ENCODE results near the gene SARNP. TPM values are rescaled to one million over a fixed set of nuclear protein-coding genes. Genes with fewer than 3 reads are reported as not detected.

SARNP gene
- total RNA-seq, 1 donor from 2014 or later, result 266 TPM

DNA sequence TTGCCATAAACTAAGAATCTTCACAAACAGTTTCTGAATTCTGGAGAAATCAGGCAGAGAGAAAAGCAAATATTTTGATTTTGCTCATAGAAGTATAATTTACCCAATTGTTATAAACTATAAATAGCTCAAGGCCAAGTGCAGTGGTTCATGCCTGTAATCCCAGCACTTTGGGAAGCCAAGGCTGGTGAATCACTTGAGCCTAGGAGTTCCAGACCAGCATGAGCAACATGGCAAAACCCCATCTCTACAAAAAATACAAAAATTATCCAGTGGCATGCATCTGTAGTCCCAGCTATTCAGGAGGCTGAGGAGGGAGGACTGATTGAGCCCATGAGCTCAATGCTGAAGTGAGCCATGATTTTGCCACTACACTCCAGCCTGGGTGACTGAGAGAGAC is 44.8 kb upstream of the SARNP start:
- no peaks in the 10 kb centered on the region for H3K4me1 Mint-ChIP-seq
- H2AFZ ChIP-seq (replicated peaks), result no peak overlapping the region
- no peak overlapping the region for H3K4me3 ChIP-seq
- H3K9ac ChIP-seq, result no peak overlapping the region
- no peaks in the 10 kb centered on the region for H3F3A ChIP-seq (ENCODE audit: low read depth)
- no peaks in the 10 kb centered on the region for H3K79me2 ChIP-seq (ENCODE audit: low read depth)
- no peaks in the 10 kb centered on the region for H3K4me1 ChIP-seq
- no peaks in the 10 kb centered on the region for H3K36me3 Mint-ChIP-seq
- no peak overlapping the region for H3K4me3 Mint-ChIP-seq
- H3K27me3 ChIP-seq, result no peaks in the 10 kb centered on the region
- H3K27me3 Mint-ChIP-seq (ENCODE audit: insufficient read depth, low read depth), result no peaks in the 10 kb centered on the region
- no peak for DNase-seq (ENCODE audit: low spot score)
- TF ChIP-seq, protein P1, sequence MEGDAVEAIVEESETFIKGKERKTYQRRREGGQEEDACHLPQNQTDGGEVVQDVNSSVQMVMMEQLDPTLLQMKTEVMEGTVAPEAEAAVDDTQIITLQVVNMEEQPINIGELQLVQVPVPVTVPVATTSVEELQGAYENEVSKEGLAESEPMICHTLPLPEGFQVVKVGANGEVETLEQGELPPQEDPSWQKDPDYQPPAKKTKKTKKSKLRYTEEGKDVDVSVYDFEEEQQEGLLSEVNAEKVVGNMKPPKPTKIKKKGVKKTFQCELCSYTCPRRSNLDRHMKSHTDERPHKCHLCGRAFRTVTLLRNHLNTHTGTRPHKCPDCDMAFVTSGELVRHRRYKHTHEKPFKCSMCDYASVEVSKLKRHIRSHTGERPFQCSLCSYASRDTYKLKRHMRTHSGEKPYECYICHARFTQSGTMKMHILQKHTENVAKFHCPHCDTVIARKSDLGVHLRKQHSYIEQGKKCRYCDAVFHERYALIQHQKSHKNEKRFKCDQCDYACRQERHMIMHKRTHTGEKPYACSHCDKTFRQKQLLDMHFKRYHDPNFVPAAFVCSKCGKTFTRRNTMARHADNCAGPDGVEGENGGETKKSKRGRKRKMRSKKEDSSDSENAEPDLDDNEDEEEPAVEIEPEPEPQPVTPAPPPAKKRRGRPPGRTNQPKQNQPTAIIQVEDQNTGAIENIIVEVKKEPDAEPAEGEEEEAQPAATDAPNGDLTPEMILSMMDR (IDR thresholded peaks at IDR 0.05), result no peak
- no peak for TF ChIP-seq EZH2phosphoT487 (IDR thresholded peaks at IDR 0.05)
- no peak for TF ChIP-seq EZH2 (IDR thresholded peaks at IDR 0.05)
- no peaks in the 10 kb centered on the region for H3K36me3 ChIP-seq
- peaks cover 11% of the 10 kb centered on the region for H3K9me3 Mint-ChIP-seq
- H3K4me2 ChIP-seq, result no peak overlapping the region
- H3K27ac Mint-ChIP-seq, result no peak overlapping the region
- no peak overlapping the region for H3K27ac ChIP-seq
- H4K20me1 ChIP-seq (ENCODE audit: low read depth), result no peaks in the 10 kb centered on the region
- no peaks in the 10 kb centered on the region for H3K9me3 ChIP-seq (ENCODE audit: low read depth)

DNA sequence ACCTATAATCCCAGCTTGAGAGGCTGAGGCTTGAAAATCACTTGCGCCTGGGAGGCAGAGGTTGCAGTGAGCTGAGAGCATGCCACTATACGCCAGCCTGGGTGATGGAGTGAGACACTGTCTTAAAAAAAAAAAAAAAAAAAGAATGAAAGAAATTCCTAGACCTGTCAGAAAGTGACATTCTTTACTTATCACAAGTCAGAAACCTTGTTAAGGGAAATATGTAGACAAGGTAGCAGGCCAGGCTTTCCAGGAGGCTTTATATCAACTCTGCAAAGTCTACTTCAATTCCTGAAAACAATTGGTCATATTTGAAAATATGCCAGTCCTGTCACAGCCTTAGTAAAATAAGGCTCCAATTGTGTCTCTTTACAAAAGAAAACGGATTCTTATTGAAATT is 44.3 kb upstream of the SARNP start:
- Histone ChIP-seq H3K79me2 (ENCODE audit: low read depth) (no peaks in the 10 kb centered on the region), H3K4me3 (no peak overlapping the region), H3K4me2 (no peak overlapping the region), H3K4me1 (no peaks in the 10 kb centered on the region), H3K36me3 (no peaks in the 10 kb centered on the region), H3K9me3 (ENCODE audit: low read depth) (no peaks in the 10 kb centered on the region), H3K27ac (no peak overlapping the region), H3K27me3 (no peaks in the 10 kb centered on the region), H2AFZ (replicated peaks) (no peak overlapping the region), H3F3A (ENCODE audit: low read depth) (no peaks in the 10 kb centered on the region), H4K20me1 (ENCODE audit: low read depth) (no peaks in the 10 kb centered on the region), H3K9ac (no peak overlapping the region)
- no peaks in the 10 kb centered on the region for H3K36me3 Mint-ChIP-seq
- H3K4me1 Mint-ChIP-seq, result no peaks in the 10 kb centered on the region
- DNase-seq (ENCODE audit: low spot score), result no peak
- H3K27me3 Mint-ChIP-seq (ENCODE audit: insufficient read depth, low read depth), result no peaks in the 10 kb centered on the region
- H3K9me3 Mint-ChIP-seq, result peaks cover 11% of the 10 kb centered on the region
- no peak overlapping the region for H3K27ac Mint-ChIP-seq
- H3K4me3 Mint-ChIP-seq, result no peak overlapping the region
- TF ChIP-seq EZH2 (IDR thresholded peaks at IDR 0.05) (no peak), EZH2phosphoT487 (IDR thresholded peaks at IDR 0.05) (no peak)
- TF ChIP-seq, protein P1 (IDR thresholded peaks at IDR 0.05), result no peak

DNA sequence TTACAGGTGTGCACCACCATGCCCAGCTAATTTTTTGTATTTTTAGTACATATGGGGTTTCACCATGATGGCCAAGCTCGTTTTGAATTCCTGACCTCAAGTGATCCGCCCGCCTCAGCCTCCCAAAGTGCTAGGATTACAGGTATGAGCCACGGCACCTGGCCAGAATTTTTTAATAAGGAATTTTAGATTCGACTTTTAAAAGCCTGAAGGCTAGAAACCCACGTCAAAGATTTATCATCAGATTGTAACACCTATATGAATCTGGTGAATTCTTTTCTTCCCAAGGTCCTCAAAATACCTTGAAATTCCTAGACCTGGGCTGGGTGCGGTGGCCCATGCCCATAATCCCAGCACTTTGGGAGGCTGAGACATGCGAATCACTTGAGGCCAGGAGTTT is 43.9 kb upstream of the SARNP start:
- no peaks in the 10 kb centered on the region for H3K27me3 ChIP-seq
- H4K20me1 ChIP-seq (ENCODE audit: low read depth), result no peaks in the 10 kb centered on the region
- Mint-ChIP-seq H3K9me3 (peaks cover 11% of the 10 kb centered on the region), H3K4me3 (no peak overlapping the region), H3K27me3 (ENCODE audit: insufficient read depth, low read depth) (no peaks in the 10 kb centered on the region), H3K4me1 (no peaks in the 10 kb centered on the region), H3K36me3 (no peaks in the 10 kb centered on the region), H3K27ac (no peak overlapping the region)
- no peak overlapping the region for H3K27ac ChIP-seq
- no peak for TF ChIP-seq EZH2 (IDR thresholded peaks at IDR 0.05)
- TF ChIP-seq, protein P1 (IDR thresholded peaks at IDR 0.05), result no peak
- TF ChIP-seq EZH2phosphoT487 (IDR thresholded peaks at IDR 0.05), result no peak
- H3K4me1 ChIP-seq, result no peaks in the 10 kb centered on the region
- no peak overlapping the region for H2AFZ ChIP-seq (replicated peaks)
- H3K9ac ChIP-seq, result no peak overlapping the region
- no peak overlapping the region for H3K4me3 ChIP-seq
- H3K36me3 ChIP-seq, result no peaks in the 10 kb centered on the region
- no peak overlapping the region for H3K4me2 ChIP-seq
- no peaks in the 10 kb centered on the region for H3K79me2 ChIP-seq (ENCODE audit: low read depth)
- H3K9me3 ChIP-seq (ENCODE audit: low read depth), result no peaks in the 10 kb centered on the region
- H3F3A ChIP-seq (ENCODE audit: low read depth), result no peaks in the 10 kb centered on the region
- DNase-seq (ENCODE audit: low spot score), result no peak
